HG03066 (cell line): ENCODE data around the gene KDM8.

Experiments
- ATAC-seq: cut with Tn5 transposase; IDR thresholded peaks from one replicate; pipeline ENCODE4 v1.9.1; 2021; ENCODE audit warnings: low read depth; ENCODE audit not compliant: unreplicated experiment

The KDM8 gene

GRCh38 chr16:27228621-27229501, 25.5 kb downstream of the KDM8 start:
- ATAC-seq = no peak

DNA sequence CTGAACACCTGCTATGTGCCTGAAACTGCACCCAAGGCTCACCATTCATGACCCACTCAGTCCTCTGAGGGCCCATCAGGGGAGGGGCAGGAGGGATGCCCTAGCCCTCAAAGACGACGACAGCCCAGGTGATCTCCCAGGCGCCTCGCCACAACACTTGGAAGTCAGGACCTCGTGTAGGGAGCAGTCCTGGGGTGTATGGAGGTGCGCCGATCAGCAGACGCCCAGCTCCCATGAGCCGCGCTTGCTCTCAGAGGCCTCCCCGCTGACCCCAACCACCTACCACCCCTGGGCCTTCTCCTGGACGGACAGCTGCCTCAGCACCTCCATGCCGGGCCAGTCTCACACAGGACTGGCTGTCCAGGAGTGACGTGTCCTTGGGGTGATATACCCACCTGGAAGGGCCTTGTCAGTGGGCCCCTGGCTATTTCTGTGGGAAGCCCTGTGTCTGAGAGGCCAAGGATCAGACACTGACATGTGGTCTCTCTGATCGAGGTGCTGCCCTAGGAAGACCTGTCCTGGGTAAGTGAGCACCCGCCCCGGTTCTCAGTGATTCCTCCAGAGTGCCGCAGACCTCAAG, 26.7 kb downstream of the KDM8 start:
- ATAC-seq = no peak

- ATAC-seq = no peak
Observed at GRCh38 chr16:27230562-27231001, 27.3 kb downstream of the KDM8 start.

DNA sequence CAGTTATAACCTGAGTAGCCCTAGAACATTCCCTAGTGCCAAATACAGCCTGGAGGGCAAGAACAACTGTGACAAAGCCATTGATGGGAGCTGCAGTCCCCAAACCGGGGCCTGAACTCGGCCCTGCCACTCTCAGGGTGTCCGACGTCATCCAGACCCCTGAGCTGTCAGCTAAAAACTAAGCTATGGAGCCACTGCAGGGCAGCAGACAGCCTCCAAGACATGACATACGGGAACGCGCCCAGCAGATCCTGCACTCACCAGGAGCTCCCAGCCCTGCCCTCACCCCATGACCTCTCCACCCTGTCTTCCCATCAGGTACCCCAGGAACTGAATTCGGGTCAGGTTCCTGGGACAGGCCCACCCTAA, 28.4 kb downstream of the KDM8 start:
- no peak for ATAC-seq

GRCh38 chr16:27232061-27232900, 29.0 kb downstream of the KDM8 start:
- peak; percentile 50 for ATAC-seq

DNA sequence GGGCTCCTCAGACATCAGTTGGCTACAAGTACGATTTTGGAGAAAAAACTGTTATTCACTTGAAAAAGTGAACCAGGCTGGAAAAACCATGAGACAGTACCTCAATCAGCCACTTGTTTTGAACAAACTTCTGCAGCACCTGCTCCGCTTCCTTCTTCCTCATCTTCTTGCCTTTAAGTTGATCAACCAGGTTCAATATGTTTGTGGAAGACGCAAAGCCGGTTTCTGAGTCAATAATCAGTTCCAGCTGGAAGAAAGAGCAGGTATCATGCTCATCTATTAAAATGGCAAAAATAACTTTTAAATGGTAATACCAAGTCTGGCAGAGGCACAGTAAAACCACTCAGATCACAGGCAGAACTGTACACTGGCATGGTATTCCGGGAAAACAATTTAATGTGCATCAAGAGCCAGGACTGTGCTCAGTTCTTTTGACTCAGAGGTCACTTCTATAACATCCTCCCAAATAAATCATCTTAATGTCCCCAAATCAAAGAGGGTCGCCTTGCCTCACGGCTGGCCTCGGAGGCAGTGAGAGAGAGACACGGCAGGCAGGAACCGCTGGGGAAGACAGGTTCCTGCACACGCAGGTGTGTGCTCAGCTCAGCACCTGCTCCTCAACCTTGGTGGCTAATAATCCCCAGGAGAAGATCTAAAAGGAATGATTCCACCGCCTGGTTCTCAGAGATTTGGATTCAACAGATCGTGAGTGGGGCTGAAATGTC, 29.7 kb downstream of the KDM8 start:
- ATAC-seq = no peak

- no peak for ATAC-seq
Observed at GRCh38 chr16:27233731-27234130, 30.4 kb downstream of the KDM8 start.

DNA sequence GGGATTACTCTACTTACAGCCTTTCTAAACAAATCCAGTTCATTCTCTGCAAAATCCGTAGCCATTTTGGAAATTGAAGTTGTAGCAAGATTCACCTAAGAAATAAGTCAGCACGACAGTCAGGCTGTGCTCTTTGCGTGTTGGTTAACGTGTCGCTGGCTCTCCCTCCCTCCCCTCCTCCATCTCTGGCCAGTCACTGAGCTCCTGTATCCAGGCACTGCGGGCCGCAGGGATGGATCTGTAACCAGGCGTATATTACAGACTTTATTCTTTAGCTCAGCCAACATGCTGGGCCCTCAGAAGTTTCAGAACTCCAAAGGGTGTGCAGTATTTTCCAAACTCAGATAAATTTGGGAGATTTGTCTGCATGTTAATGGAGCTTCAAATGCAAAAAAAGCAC, 30.8 kb downstream of the KDM8 start:
- no peak for ATAC-seq

DNA sequence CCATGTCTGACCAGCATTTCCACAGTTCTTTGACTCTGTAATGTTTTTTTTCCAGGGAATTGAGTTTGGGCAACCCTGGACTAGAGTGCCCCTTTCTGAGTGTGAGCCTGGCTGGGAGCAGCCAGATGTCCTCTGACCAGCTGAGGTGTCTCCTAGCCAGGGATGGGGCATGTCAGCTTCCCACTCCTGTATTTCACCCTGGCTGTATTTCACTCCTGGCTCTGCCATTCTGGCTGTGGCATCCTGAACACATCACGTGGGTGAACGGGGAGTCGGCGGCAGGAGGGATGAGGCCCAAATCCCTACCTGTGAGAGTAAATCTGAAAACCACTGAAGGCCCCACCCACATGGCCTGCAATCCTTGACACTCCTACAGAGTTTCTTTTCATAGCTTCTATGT, 31.3 kb downstream of the KDM8 start:
- no peak for ATAC-seq

DNA sequence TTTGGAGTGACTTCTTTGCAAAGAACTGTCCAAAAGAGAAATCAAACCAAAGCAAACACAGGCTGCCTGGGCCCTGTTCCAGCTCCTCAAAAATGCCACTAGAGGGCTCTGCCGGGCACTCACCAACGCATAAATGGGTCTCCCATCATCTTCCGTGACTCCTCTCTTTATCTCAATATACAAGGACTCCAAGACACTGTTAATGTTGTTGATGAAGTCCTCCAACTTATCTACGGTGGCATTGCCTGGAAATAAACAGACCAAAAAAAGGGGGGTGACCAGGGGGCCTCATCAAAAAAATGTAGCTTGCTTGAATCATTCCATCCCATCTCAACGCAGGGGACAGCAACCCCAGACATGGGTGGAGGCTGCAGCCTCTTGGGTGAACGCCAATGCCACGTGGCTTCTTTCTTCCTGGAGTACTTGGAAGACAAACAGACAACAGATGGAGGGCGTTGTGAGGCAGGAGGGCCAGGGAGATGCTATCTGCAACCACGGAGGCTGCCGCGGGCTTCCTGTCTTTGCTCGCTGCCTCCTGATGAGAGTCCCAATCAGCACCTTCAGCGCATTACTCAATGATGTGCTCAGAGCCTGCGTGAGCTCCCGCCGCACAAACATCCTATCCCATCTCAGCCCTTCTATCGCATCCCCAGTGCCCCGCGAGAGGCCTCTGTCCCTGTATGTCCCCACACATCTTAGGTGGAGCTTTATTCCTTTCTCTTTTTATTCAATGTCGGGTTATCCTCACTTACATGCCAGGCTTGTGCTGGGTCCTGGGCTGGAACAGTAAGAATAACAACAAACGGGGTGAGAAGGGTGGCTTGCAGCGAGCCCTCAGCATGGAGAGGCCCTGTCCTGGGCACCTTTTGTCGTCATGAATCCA, 32.0 kb downstream of the KDM8 start:
- ATAC-seq = no peak

DNA sequence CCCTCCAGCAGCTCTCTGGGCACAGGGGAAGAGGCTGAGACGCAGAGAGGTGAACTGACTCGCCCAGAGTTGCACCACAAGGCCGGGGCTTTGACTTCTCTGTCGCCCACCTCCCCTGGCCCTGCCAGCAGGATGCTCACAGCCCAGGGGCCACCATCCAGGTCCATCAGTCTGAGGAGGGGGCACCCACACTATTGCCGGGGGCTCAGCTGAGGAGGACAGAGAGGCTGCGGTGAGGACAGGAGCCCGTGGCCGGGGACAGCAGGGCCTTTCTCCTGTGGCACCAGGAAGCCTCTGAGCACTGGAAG, 32.6 kb downstream of the KDM8 start:
- no peak for ATAC-seq

DNA sequence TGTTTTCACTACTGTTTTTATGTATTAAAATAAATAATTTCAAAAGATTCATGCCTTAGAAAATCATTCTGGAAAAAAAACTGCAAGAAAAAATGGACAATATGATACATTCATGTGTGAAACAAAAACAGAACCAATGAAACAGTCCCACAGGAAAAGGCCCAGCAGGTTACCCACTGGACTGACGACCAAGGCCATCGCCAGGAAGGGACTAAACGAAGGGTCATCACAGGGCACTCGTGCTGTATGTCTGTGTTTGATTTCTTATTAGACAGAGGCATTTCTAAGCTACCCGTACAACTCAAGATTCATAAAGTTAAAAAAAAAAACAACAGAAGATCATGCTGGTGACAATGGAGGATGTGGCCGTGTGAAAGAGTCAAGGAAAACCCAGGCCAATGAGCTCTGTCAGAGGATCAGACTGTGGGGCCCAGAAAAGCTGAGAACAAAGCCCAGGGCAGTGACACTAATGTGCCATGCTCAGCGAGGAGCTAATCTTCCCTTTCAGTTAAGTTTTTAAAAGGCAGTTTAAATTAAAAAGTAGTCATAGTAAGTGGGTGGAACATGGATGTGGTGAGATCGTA, 33.4 kb downstream of the KDM8 start:
- no peak for ATAC-seq

DNA sequence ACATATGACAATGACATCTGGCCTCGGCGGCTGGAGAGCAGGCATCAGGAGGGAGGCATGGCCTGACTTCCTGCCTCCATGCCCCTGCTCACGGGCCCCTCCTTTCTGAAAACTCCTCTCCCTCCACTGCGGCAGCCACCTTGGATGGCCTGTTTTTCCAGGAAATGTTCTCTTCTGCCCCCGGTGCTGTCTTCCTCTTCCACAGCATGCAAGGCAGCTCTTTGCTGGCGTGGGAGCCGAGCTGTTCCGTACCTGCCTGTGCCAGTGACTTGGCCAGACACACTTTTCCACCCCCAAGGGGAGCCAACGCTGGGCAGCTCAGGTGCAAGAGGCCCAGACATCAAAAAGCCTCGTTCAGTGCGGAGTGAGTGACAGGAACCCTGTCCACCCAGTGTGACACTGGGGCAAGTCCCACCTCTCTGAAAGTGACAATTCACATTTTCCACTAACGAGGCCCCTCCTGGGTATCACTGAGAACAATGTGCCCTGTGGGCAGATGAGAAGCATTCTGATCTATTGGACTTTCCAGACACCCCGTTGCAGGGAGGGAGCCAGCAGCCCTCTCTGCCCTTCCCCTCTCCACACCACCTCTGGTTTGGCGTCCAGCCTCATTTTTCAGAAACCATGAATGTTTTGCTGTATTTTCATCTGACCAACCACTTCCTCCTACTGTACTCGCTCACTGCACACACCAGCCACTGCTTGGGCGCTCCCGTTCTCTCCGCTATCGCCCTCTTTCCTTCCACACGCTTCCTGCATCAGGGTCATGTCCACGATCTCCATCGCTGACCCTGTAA, 34.1 kb downstream of the KDM8 start:
- peak; percentile 54 for ATAC-seq

DNA sequence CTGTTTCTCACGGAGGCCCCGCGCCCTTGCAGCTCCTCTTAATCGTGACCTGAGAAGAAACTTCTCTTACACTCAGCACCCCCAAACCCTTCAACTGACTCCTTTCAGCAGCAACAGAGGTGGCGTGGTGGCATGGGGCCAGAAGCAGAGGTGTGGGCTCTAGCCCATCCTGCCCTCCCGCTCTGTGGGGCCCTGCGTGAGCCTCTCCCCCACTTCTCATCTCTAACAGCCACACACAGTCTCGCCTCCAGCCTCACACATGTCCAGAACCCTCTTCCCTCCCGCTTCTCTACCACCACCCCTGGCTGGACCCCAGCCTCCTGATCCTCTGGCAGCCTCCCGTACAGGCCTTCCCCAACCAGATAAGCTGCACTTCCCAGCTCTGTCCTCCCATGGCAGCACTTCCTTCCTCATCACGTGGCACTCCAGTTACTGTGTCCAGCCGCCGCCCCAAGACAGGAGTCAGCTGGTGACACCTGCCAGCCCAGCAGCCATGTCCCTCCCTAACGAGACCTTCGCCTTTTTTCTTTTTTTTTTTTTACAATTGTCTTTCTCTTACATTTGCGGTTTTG, 34.8 kb downstream of the KDM8 start:
- peak; percentile 24 for ATAC-seq

DNA sequence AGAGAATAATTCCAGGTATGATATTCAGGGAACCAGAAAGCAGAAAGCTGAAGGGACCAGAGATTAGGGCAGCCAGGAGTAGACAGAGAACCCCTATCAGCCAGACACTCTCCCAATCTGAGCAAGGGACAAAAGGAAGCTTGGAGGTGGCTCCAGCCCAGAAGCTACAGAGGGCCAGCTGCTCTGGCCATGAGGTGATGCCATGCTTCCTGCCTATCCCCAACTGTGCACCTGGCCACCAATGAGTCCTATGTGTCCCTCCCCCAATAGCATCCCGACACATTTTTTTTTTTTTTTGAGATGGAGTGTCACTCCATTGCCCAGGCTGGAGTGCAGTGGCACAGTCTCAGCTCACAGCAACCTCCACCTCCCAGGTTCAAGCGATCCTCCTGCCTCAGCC, 35.3 kb downstream of the KDM8 start:
- ATAC-seq = no peak

GRCh38 chr16:27239026-27239425, 35.7 kb downstream of the KDM8 start:
- no peak for ATAC-seq

GRCh38 chr16:27239906-27240655, 36.8 kb downstream of the KDM8 start:
- ATAC-seq = no peak
